PC-3 (cell line): ENCODE measurements around the gene TTC34. TPM values are rescaled to one million over a fixed set of nuclear protein-coding genes. Genes with fewer than 3 reads are reported as not detected.

Experiments used
- ATAC-seq: fragments of 200-7000 bp; cut with Tn5 transposase; 2 replicates; pipeline ENCODE4 v1.9.1; 2020; ENCODE audit warnings: mild to moderate bottlenecking, moderate library complexity
- BruUV-seq: library from RNA; stranded (reverse); fragments of 400-500 nt; replicated peaks from 2 replicates; lab custom pipeline; 2021; lab: Mats Ljungman, UMichigan
- CTCF ChIA-PET: fragments of 300-600 bp; sonication (Branson Sonifier 250); formaldehyde crosslinking; loops from one replicate; lab custom pipeline; 2022; ENCODE audit warnings: antibody characterized with exemption; lab: Charles Lee
- POLR2A ChIA-PET: fragments of 300-600 bp; sonication (Branson Sonifier 250); formaldehyde crosslinking; loops from one replicate; lab custom pipeline; 2022; ENCODE audit warnings: antibody characterized with exemption; ENCODE audit not compliant: unreplicated experiment; lab: Charles Lee
- DNase-seq: peaks from one replicate; pipeline ENCODE4 v3.0.0-alpha.2; 2015
- H2AFZ ChIP-seq: fragments of 300-600 bp; sonication (generic); 2 replicates; pipeline ENCODE4 v1.6.0; 2016; ENCODE audit warnings: antibody characterized with exemption, low read length
- H3F3A ChIP-seq: fragments of 300-600 bp; sonication (generic); one replicate; pipeline ENCODE4 v1.6.0; 2017; ENCODE audit warnings: antibody characterized with exemption, low read length, control low read depth, mild to moderate bottlenecking; ENCODE audit not compliant: unreplicated experiment
- H3K27ac ChIP-seq: fragments of 300-600 bp; sonication (generic); 2 replicates; pipeline ENCODE4 v1.5.1; 2016; ENCODE audit warnings: mild to moderate bottlenecking, low read length
- H3K27me3 ChIP-seq: fragments of 300-600 bp; sonication (generic); 2 replicates; pipeline ENCODE4 v1.6.1; 2016; ENCODE audit warnings: low read length, mixed read lengths
- H3K36me3 ChIP-seq: fragments of 300-600 bp; sonication (generic); 2 replicates; pipeline ENCODE4 v1.6.1; 2016; ENCODE audit warnings: low read depth, mixed run types, low read length, mixed read lengths
- H3K4me1 ChIP-seq: fragments of 300-600 bp; sonication (generic); 2 replicates; pipeline ENCODE4 v1.5.1; 2016; ENCODE audit warnings: low read length; ENCODE audit not compliant: insufficient read depth
- H3K4me2 ChIP-seq: fragments of 300-600 bp; sonication (generic); 2 replicates; pipeline ENCODE4 v1.6.0; 2016; ENCODE audit warnings: low read length
- H3K4me3 ChIP-seq: fragments of 300-600 bp; sonication (generic); 2 replicates; pipeline ENCODE4 v1.5.1; 2016; ENCODE audit warnings: mild to moderate bottlenecking, low read length, mixed read lengths
- H3K79me2 ChIP-seq: fragments of 300-600 bp; sonication (generic); 2 replicates; pipeline ENCODE4 v1.6.1; 2017; ENCODE audit warnings: low read length, mixed read lengths
- H3K9ac ChIP-seq: fragments of 300-600 bp; sonication (generic); 2 replicates; pipeline ENCODE4 v1.6.0; 2016; ENCODE audit warnings: mild to moderate bottlenecking, low read length
- H3K9me2 ChIP-seq: fragments of 300-600 bp; sonication (generic); replicated peaks from 2 replicates; pipeline ENCODE4 v1.6.1; 2016; ENCODE audit warnings: mixed run types, low read length, mixed read lengths
- H3K9me3 ChIP-seq: fragments of 300-600 bp; sonication (generic); 2 replicates; pipeline ENCODE4 v1.6.1; 2016; ENCODE audit warnings: low read length, mixed read lengths
- H4K20me1 ChIP-seq: fragments of 300-600 bp; sonication (generic); 2 replicates; pipeline ENCODE4 v1.6.1; 2016; ENCODE audit warnings: low read length, mixed read lengths
- EZH2 ChIP-seq: fragments of 300-600 bp; sonication (generic); IDR thresholded peaks from one replicate; pipeline ENCODE4 v1.6.1; 2017; ENCODE audit warnings: antibody characterized with exemption, mild to moderate bottlenecking, low read length; ENCODE audit not compliant: unreplicated experiment
- EZH2phosphoT487 ChIP-seq: fragments of 300-600 bp; sonication (generic); IDR thresholded peaks from 2 replicates; pipeline ENCODE4 v1.6.1; 2018; ENCODE audit warnings: mild to moderate bottlenecking, antibody characterized with exemption, low read length, borderline replicate concordance
- intact Hi-C: fragments of 100-400 bp; cut with micrococcal nuclease; formaldehyde crosslinking; loops from 2 replicates; pipeline ENCODE4 v1.9.0; 2023
- total RNA-seq: library from RNA; depleted of rRNA; stranded (reverse); fragments of >200 nt; gene quantifications from 2 replicates; pipeline ENCODE4 v1.2.3, GENCODE V29; 2014
- TF ChIP-seq, protein P1 (sequence below): fragments of 300-600 bp; sonication (generic); conservative IDR thresholded peaks from 2 replicates; pipeline ENCODE4 v1.5.1; 2017; ENCODE audit warnings: antibody characterized with exemption, low read depth, mild to moderate bottlenecking, low read length

The TTC34 gene
- total RNA-seq, 1 experiment from 2014 or later = 0.11 TPM

DNA sequence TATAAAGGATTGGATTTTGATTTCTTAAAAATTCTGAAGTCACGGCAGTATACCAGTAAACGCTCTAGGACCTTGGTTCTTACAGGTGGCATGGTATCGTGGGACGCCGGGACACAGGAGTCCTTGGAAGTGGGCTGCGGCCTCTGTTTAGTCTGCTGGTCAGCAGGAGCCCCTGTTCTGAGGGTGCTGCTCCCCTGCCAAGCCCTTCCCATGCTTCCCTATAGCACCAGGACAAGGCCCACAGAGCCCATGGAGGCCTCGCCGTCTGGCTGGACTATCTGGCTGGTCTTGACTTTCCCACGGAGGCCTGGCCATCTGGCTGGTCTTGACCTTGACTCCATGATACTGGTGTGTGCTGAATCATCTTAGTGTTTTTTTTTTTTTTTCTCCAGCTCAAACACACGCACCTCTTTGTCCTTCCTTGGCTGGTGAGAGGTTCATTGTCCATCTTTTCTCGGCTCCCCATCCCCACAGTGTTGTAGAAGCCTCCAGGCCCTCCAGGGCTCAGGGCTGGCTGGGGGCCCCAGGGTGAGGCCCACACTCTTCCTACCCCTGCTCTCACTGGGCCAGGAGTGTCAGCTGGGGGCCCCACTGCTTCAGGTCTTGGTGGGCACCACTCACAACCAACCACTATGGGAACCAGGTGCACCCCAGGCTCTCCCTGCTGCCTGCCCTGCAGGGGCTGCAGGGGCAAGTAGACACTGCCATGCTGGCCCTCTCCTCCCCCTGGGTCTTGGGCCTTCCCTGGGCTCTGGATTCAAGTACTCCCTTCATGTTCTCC is 16.5 kb upstream of the TTC34 start:
- ChIA-PET CTCF (no interaction called here), POLR2A (no interaction called here)
- H3K4me1 ChIP-seq = no peaks in the 10 kb centered on the region
- H3K9me2 ChIP-seq = no peaks in the 10 kb centered on the region
- DNase-seq (no peak), ATAC-seq (no peak)
- H3F3A ChIP-seq = no peaks in the 10 kb centered on the region
- no peaks in the 10 kb centered on the region for H3K79me2 ChIP-seq
- H3K4me3 ChIP-seq = no peak overlapping the region
- H3K27ac ChIP-seq = no peak overlapping the region
- BruUV-seq = no TSS peak
- TF ChIP-seq EZH2phosphoT487 (no peak), EZH2 (no peak)
- TF ChIP-seq, protein P1, sequence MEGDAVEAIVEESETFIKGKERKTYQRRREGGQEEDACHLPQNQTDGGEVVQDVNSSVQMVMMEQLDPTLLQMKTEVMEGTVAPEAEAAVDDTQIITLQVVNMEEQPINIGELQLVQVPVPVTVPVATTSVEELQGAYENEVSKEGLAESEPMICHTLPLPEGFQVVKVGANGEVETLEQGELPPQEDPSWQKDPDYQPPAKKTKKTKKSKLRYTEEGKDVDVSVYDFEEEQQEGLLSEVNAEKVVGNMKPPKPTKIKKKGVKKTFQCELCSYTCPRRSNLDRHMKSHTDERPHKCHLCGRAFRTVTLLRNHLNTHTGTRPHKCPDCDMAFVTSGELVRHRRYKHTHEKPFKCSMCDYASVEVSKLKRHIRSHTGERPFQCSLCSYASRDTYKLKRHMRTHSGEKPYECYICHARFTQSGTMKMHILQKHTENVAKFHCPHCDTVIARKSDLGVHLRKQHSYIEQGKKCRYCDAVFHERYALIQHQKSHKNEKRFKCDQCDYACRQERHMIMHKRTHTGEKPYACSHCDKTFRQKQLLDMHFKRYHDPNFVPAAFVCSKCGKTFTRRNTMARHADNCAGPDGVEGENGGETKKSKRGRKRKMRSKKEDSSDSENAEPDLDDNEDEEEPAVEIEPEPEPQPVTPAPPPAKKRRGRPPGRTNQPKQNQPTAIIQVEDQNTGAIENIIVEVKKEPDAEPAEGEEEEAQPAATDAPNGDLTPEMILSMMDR = no peak
- H3K4me2 ChIP-seq = no peak overlapping the region
- no peaks in the 10 kb centered on the region for H4K20me1 ChIP-seq
- no peak overlapping the region for H2AFZ ChIP-seq
- intact Hi-C loops = no loop called here
- no peak overlapping the region for H3K9ac ChIP-seq
- H3K36me3 ChIP-seq = no peaks in the 10 kb centered on the region
- H3K27me3 ChIP-seq = peaks cover 72% of the 10 kb centered on the region
- no peaks in the 10 kb centered on the region for H3K9me3 ChIP-seq

DNA sequence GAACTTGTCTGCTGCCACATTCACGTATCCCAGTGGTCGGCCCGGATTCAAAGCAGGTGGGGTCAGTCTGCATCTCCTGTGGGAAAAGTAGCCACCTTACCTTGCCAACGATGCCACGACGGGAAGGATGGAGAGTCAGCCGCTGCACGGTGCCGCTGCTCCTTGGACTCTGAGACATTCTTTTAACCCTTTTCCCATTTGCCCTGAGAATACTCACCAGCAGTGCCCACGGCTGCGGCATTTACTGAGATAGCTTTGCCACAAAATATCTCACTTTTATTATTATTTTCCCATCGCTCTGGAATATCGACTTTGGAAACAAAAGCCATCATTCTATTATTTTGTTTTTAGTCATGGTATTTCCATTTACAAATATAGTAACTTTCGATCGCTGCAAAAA is 15.3 kb upstream of the TTC34 start:
- no peaks in the 10 kb centered on the region for H4K20me1 ChIP-seq
- H3K9ac ChIP-seq = no peak overlapping the region
- no peak overlapping the region for H3K4me3 ChIP-seq
- H3K9me3 ChIP-seq = no peaks in the 10 kb centered on the region
- CTCF ChIA-PET = no interaction called here
- no peaks in the 10 kb centered on the region for H3K36me3 ChIP-seq
- H3K4me1 ChIP-seq = no peaks in the 10 kb centered on the region
- H3K9me2 ChIP-seq = no peaks in the 10 kb centered on the region
- POLR2A ChIA-PET = no interaction called here
- no peaks in the 10 kb centered on the region for H3F3A ChIP-seq
- intact Hi-C loops = no loop called here
- BruUV-seq = no TSS peak
- no peak for DNase-seq
- no peaks in the 10 kb centered on the region for H3K79me2 ChIP-seq
- H2AFZ ChIP-seq = no peak overlapping the region
- TF ChIP-seq EZH2phosphoT487 (no peak), EZH2 (no peak)
- TF ChIP-seq, protein P1 = no peak
- peaks cover 71% of the 10 kb centered on the region for H3K27me3 ChIP-seq
- H3K4me2 ChIP-seq = no peak overlapping the region
- ATAC-seq = no peak
- no peak overlapping the region for H3K27ac ChIP-seq

DNA sequence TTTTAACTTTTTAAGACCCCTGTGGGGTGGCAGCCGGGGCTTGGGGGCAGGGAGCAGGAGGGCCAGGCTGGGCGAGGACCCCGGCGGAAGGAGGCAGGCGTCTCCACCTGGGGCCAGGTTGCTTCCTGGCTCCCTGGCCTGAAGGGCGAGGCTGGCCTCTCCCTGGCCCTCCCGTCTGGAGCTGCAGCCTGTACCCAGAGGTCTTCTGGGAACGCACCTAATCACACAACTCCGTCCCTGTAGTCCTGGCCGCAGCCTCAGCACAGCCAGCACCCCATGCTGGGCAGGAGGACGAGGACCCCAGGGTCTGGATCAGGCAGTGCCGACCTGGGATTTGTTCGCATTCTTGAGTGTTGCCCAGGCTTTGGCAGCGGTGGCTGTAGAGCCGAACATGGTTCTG is 14.1 kb upstream of the TTC34 start:
- no peaks in the 10 kb centered on the region for H3K79me2 ChIP-seq
- H3F3A ChIP-seq = no peaks in the 10 kb centered on the region
- intact Hi-C loops = no loop called here
- BruUV-seq = no TSS peak
- TF ChIP-seq EZH2 (no peak), EZH2phosphoT487 (no peak)
- TF ChIP-seq, protein P1 = no peak
- H3K9me3 ChIP-seq = no peaks in the 10 kb centered on the region
- no peak overlapping the region for H2AFZ ChIP-seq
- peaks cover 72% of the 10 kb centered on the region for H3K27me3 ChIP-seq
- CTCF ChIA-PET = no interaction called here
- no peaks in the 10 kb centered on the region for H4K20me1 ChIP-seq
- H3K4me2 ChIP-seq = no peak overlapping the region
- ATAC-seq (no peak), DNase-seq (no peak)
- no peak overlapping the region for H3K9ac ChIP-seq
- POLR2A ChIA-PET = no interaction called here
- H3K27ac ChIP-seq = no peak overlapping the region
- no peaks in the 10 kb centered on the region for H3K4me1 ChIP-seq
- no peaks in the 10 kb centered on the region for H3K9me2 ChIP-seq
- H3K4me3 ChIP-seq = no peak overlapping the region
- H3K36me3 ChIP-seq = no peaks in the 10 kb centered on the region
